Osteocyte (in vitro differentiated cells): Measurements from ENCODE around the gene PAPSS2. TPM values are rescaled to one million over a fixed set of nuclear protein-coding genes. Genes with fewer than 3 reads are reported as not detected.
A peak's percentile ranks its signal among the peaks of the same experiment; 100 is the strongest.

Experiments used
- DNase-seq: peaks from one replicate; pipeline ENCODE4 v3.0.0; 2021; ENCODE audit warnings: mixed read lengths; ENCODE audit not compliant: unreplicated experiment; ENCODE audit errors: extremely low spot score
- H3K27ac Mint-ChIP-seq: one replicate; pipeline ENCODE4 v1.8.0; 2021; ENCODE audit warnings: mild to moderate bottlenecking, mixed read lengths; ENCODE audit not compliant: unreplicated experiment
- H3K27me3 Mint-ChIP-seq: one replicate; pipeline ENCODE4 v1.8.0; 2021; ENCODE audit warnings: mixed read lengths; ENCODE audit not compliant: unreplicated experiment
- H3K36me3 Mint-ChIP-seq: one replicate; pipeline ENCODE4 v1.8.0; 2021; ENCODE audit warnings: mixed read lengths; ENCODE audit not compliant: unreplicated experiment
- H3K4me1 Mint-ChIP-seq: one replicate; pipeline ENCODE4 v1.8.0; 2021; ENCODE audit warnings: mixed read lengths; ENCODE audit not compliant: unreplicated experiment
- H3K4me3 Mint-ChIP-seq: one replicate; pipeline ENCODE4 v1.8.0; 2021; ENCODE audit warnings: mild to moderate bottlenecking, moderate library complexity, mixed read lengths; ENCODE audit not compliant: unreplicated experiment
- H3K9me3 Mint-ChIP-seq: one replicate; pipeline ENCODE4 v1.8.0; 2021; ENCODE audit warnings: mixed read lengths; ENCODE audit not compliant: unreplicated experiment
- CTCF ChIP-seq: fragments of 200-600 bp; sonication (generic); IDR thresholded peaks from 2 replicates; pipeline ENCODE4 v1.5.0; 2021; ENCODE audit warnings: antibody characterized with exemption, mild to moderate bottlenecking, moderate library complexity
- total RNA-seq: library from RNA; stranded (reverse); gene quantifications from 2 replicates; pipeline ENCODE4 v1.2.1, GENCODE V29; 2021

The PAPSS2 gene
- total RNA-seq, 1 donor from 2014 or later, result 18.5 TPM

DNA sequence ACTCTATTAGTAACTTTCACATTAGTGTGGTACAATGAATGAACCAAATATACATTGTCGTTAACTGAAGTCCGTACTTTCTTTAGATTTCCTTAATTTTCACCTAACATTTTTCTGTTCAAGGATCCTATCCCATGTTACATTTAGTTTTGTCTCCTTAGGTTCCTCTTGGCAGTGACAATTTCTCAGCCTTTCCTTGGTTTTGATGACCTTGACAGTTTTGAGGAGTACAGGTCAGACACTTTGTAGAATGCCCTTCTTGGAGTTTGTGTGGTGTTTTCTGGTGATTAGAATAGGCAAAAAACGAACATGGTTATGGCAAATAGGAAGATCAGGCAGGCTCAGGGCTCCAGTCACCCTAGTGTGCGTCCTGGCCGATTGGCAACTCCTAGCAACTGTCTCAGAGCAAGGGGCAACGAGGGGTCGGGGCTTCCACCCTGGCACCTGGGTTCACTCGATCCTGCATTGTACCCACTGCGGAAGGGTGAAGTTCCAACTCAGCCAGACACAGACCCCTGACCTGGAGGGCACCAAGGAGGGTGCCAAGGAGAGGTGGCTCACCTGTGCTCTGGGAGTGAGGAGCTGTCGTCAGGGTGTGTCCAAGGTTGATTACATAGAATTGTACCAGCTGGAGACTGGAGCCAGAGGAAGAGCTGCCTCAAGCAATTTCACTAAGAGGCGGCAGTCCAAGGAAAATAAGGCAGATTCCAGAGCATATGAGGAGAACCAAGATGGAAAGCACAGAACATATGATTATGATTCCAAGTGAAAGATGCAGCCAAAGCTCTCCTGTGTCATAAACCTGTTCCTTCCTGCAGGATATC is 37.5 kb downstream of the PAPSS2 start:
- Mint-ChIP-seq H3K27ac (no peak overlapping the region), H3K27me3 (no peaks in the 10 kb centered on the region), H3K4me3 (no peak overlapping the region), H3K4me1 (peaks cover 18% of the 10 kb centered on the region), H3K9me3 (no peaks in the 10 kb centered on the region), H3K36me3 (peaks cover 2% of the 10 kb centered on the region)
- no peak for TF ChIP-seq CTCF
- no peak for DNase-seq

- Mint-ChIP-seq H3K36me3 (peaks cover 2% of the 10 kb centered on the region), H3K4me3 (no peak overlapping the region), H3K27me3 (no peaks in the 10 kb centered on the region), H3K4me1 (peaks cover 18% of the 10 kb centered on the region), H3K9me3 (no peaks in the 10 kb centered on the region), H3K27ac (peak overlapping the region; percentile 88)
- no peak for DNase-seq
- TF ChIP-seq CTCF, result no peak
These were observed 40.5 kb downstream of the PAPSS2 start for GRCh38 chr10:87700031-87700796.

GRCh38 chr10:87702260-87702972 is 42.7 kb downstream of the PAPSS2 start:
- Mint-ChIP-seq H3K4me3 (no peak overlapping the region), H3K27me3 (no peaks in the 10 kb centered on the region), H3K27ac (no peak overlapping the region), H3K36me3 (peaks cover 2% of the 10 kb centered on the region), H3K9me3 (no peaks in the 10 kb centered on the region), H3K4me1 (peaks cover 13% of the 10 kb centered on the region)
- DNase-seq, result no peak
- no peak for TF ChIP-seq CTCF

- no peak overlapping the region for H3K4me3 Mint-ChIP-seq
- H3K9me3 Mint-ChIP-seq, result no peaks in the 10 kb centered on the region
- H3K27me3 Mint-ChIP-seq, result no peaks in the 10 kb centered on the region
- no peak for TF ChIP-seq CTCF
- DNase-seq, result no peak
- peaks cover 1% of the 10 kb centered on the region for H3K36me3 Mint-ChIP-seq
- peaks cover 10% of the 10 kb centered on the region for H3K4me1 Mint-ChIP-seq
- no peak overlapping the region for H3K27ac Mint-ChIP-seq
These were observed 43.3 kb downstream of the PAPSS2 start for GRCh38 chr10:87702973-87703294.

- Mint-ChIP-seq H3K4me1 (peaks cover 8% of the 10 kb centered on the region), H3K27ac (no peak overlapping the region), H3K9me3 (no peaks in the 10 kb centered on the region), H3K27me3 (no peaks in the 10 kb centered on the region), H3K36me3 (no peaks in the 10 kb centered on the region), H3K4me3 (no peak overlapping the region)
- DNase-seq, result no peak
- no peak for TF ChIP-seq CTCF
These were observed 44.1 kb downstream of the PAPSS2 start for GRCh38 chr10:87703771-87704170.
